ENCODE results near the gene BLOC1S4.

GRCh38 chr4:6702761-6703160 lies 13.2 kb upstream of the BLOC1S4 start:
- TF ChIP-seq CTCF (IDR thresholded peaks at IDR 0.05) (no peak), EZH2 (IDR thresholded peaks at IDR 0.05; ENCODE audit: borderline replicate concordance, insufficient read depth, low read depth, low read length, poor library complexity, severe bottlenecking) (no peak)
